ENCODE data around the gene LRBA.

LRBA gene

DNA sequence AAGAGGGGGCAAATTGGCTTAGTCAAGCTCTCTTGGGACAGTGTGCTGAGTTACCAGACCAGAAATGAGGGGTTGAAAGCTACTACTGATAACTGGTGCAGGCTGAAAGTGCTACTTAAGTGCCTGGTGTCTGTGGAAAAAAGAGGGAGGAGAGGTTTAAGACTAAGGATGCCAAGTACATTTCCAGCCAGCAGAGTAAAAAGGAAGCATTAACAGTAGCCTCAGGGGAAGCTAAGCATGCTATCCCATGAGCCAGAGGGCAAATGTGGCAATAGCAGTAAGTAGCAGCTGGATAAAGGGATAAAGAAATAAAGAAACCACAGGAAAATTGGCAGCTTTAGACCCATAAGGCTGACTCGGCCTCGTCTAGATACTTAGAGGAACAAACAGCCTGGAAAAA is 629.5 kb downstream of the LRBA start:
- TF ChIP-seq, protein P1, sequence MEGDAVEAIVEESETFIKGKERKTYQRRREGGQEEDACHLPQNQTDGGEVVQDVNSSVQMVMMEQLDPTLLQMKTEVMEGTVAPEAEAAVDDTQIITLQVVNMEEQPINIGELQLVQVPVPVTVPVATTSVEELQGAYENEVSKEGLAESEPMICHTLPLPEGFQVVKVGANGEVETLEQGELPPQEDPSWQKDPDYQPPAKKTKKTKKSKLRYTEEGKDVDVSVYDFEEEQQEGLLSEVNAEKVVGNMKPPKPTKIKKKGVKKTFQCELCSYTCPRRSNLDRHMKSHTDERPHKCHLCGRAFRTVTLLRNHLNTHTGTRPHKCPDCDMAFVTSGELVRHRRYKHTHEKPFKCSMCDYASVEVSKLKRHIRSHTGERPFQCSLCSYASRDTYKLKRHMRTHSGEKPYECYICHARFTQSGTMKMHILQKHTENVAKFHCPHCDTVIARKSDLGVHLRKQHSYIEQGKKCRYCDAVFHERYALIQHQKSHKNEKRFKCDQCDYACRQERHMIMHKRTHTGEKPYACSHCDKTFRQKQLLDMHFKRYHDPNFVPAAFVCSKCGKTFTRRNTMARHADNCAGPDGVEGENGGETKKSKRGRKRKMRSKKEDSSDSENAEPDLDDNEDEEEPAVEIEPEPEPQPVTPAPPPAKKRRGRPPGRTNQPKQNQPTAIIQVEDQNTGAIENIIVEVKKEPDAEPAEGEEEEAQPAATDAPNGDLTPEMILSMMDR (IDR thresholded peaks at IDR 0.05; ENCODE audit: low read length): no peak
- TF ChIP-seq EZH2 (optimal IDR thresholded peaks at IDR 0.05; ENCODE audit: low read depth, low read length) (no peak), EZH2phosphoT487 (IDR thresholded peaks at IDR 0.05; ENCODE audit: low read length) (no peak)
- H3K4me3 ChIP-seq (ENCODE audit: low read length): no peak overlapping the region
- DNase-seq: no peak
- H3K79me2 ChIP-seq (ENCODE audit: low read length): no peaks in the 10 kb centered on the region
- no peak overlapping the region for H3K9ac ChIP-seq (ENCODE audit: low read length)
- no peaks in the 10 kb centered on the region for H3K9me2 ChIP-seq (replicated peaks; ENCODE audit: insufficient read depth, low read length)
- H3K27ac ChIP-seq (ENCODE audit: low read length): no peak overlapping the region
- no peaks in the 10 kb centered on the region for H3K36me3 ChIP-seq (replicated peaks; ENCODE audit: insufficient read depth, low read length)
- H3K27me3 ChIP-seq (replicated peaks; ENCODE audit: insufficient read depth, low read length): no peaks in the 10 kb centered on the region
- H4K20me1 ChIP-seq (ENCODE audit: insufficient read depth, low read length): no peaks in the 10 kb centered on the region
- H3K4me1 ChIP-seq (ENCODE audit: low read length): no peaks in the 10 kb centered on the region
- H3K9me3 ChIP-seq (replicated peaks; ENCODE audit: insufficient read depth, low read length): no peaks in the 10 kb centered on the region
- H3K4me2 ChIP-seq (ENCODE audit: low read depth, low read length): no peak overlapping the region
- no peak overlapping the region for H2AFZ ChIP-seq (ENCODE audit: low read length)
- H3F3A ChIP-seq (ENCODE audit: insufficient read depth, low read length): no peaks in the 10 kb centered on the region

DNA sequence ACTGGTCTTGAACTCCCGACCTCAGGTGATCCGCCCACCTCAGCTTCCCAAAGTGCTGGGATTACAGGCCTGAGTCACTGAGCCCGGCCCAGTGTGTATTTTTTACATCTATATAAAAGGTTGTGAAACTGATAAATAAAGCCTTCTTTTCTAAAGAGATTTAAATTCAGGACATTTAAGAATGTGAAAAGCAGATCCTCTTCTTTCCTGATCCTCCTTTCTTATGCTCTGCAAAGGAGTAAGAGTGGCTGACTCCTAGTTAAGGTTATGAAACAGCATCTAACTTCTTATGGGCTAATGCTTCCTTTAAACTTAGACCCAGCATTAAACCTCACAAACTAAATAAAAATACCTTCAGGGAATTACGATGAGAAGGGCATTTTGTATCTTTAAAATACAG is 630.8 kb downstream of the LRBA start:
- Histone ChIP-seq H3K9me3 (replicated peaks; ENCODE audit: insufficient read depth, low read length) (no peaks in the 10 kb centered on the region), H3K4me3 (ENCODE audit: low read length) (no peak overlapping the region), H4K20me1 (ENCODE audit: insufficient read depth, low read length) (no peaks in the 10 kb centered on the region), H3K36me3 (replicated peaks; ENCODE audit: insufficient read depth, low read length) (no peaks in the 10 kb centered on the region), H2AFZ (ENCODE audit: low read length) (no peak overlapping the region), H3F3A (ENCODE audit: insufficient read depth, low read length) (no peaks in the 10 kb centered on the region), H3K4me2 (ENCODE audit: low read depth, low read length) (no peak overlapping the region), H3K9ac (ENCODE audit: low read length) (no peak overlapping the region), H3K4me1 (ENCODE audit: low read length) (no peaks in the 10 kb centered on the region), H3K27ac (ENCODE audit: low read length) (no peak overlapping the region), H3K79me2 (ENCODE audit: low read length) (no peaks in the 10 kb centered on the region), H3K27me3 (replicated peaks; ENCODE audit: insufficient read depth, low read length) (no peaks in the 10 kb centered on the region), H3K9me2 (replicated peaks; ENCODE audit: insufficient read depth, low read length) (no peaks in the 10 kb centered on the region)
- TF ChIP-seq, protein P1 (IDR thresholded peaks at IDR 0.05; ENCODE audit: low read length): no peak
- TF ChIP-seq EZH2 (optimal IDR thresholded peaks at IDR 0.05; ENCODE audit: low read depth, low read length): no peak
- no peak for TF ChIP-seq EZH2phosphoT487 (IDR thresholded peaks at IDR 0.05; ENCODE audit: low read length)
- DNase-seq: no peak

DNA sequence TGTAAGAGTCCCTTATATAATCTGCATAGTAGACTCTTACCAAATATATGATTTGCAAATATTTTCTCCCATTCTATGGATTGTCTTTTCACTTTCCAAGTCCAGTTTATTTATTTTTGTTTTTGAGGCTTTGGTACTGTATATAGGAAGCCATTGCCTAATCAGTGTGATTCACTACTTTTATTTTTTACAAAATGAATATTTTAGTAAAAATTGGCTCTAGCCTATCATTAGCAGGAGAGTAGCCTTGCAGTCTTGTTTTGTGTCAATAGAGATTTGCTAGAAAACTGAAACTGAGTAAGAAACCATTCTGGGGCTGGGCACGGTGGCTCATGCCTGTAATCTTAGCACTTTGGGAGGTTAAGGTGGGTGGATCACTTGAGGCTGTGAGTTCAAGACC is 633.1 kb downstream of the LRBA start:
- TF ChIP-seq EZH2 (optimal IDR thresholded peaks at IDR 0.05; ENCODE audit: low read depth, low read length) (no peak), EZH2phosphoT487 (IDR thresholded peaks at IDR 0.05; ENCODE audit: low read length) (no peak)
- TF ChIP-seq, protein P1 (IDR thresholded peaks at IDR 0.05; ENCODE audit: low read length): no peak
- Histone ChIP-seq H3K9ac (ENCODE audit: low read length) (no peak overlapping the region), H2AFZ (ENCODE audit: low read length) (no peak overlapping the region), H4K20me1 (ENCODE audit: insufficient read depth, low read length) (no peaks in the 10 kb centered on the region), H3K4me2 (ENCODE audit: low read depth, low read length) (no peak overlapping the region), H3K9me2 (replicated peaks; ENCODE audit: insufficient read depth, low read length) (no peaks in the 10 kb centered on the region), H3K27me3 (replicated peaks; ENCODE audit: insufficient read depth, low read length) (no peaks in the 10 kb centered on the region), H3K4me3 (ENCODE audit: low read length) (no peak overlapping the region), H3K27ac (ENCODE audit: low read length) (no peak overlapping the region), H3F3A (ENCODE audit: insufficient read depth, low read length) (no peaks in the 10 kb centered on the region), H3K4me1 (ENCODE audit: low read length) (no peaks in the 10 kb centered on the region), H3K79me2 (ENCODE audit: low read length) (no peaks in the 10 kb centered on the region), H3K9me3 (replicated peaks; ENCODE audit: insufficient read depth, low read length) (no peaks in the 10 kb centered on the region), H3K36me3 (replicated peaks; ENCODE audit: insufficient read depth, low read length) (no peaks in the 10 kb centered on the region)
- no peak for DNase-seq

All from MM.1S (cell line).